Keratinocyte (primary cell): ENCODE results near the gene TEX13B. TPM values are rescaled to one million over a fixed set of nuclear protein-coding genes. Genes with fewer than 3 reads are reported as not detected.

Source experiments
- DNase-seq: peaks from one replicate; pipeline ENCODE4 v3.0.0-alpha.2; 2011; ENCODE audit warnings: low read depth, missing footprints, low spot score
- FAIRE-seq: peaks from 2 replicates; lab custom pipeline; 2011; peaks lifted over from hg19 to GRCh38; lab: Jason Lieb, UNC
- H2AFZ ChIP-seq: 2 replicates; pipeline ENCODE4 v1.6.0; 2012; ENCODE audit warnings: low read length, control low read depth, inconsistent platforms; ENCODE audit not compliant: control insufficient read depth
- H3K27ac ChIP-seq: 2 replicates; pipeline ENCODE4 v1.5.1; 2011; ENCODE audit warnings: low read length; ENCODE audit not compliant: control insufficient read depth, insufficient read depth
- H3K27me3 ChIP-seq: 3 replicates; pipeline ENCODE4 v1.6.0; 2011; ENCODE audit warnings: low read length; ENCODE audit not compliant: control insufficient read depth, insufficient read depth; ENCODE audit errors: extremely low read depth
- H3K36me3 ChIP-seq, 2 experiments: 2 replicates in 1 of 2; 3 replicates in 1 of 2; pipeline ENCODE4 v1.5.1; 2011; ENCODE audit warnings: low read length in 2 of 2, mild to moderate bottlenecking in 1 of 2; ENCODE audit not compliant: control insufficient read depth in 2 of 2, insufficient read depth in 2 of 2; ENCODE audit errors: extremely low read depth in 1 of 2
- H3K4me1 ChIP-seq: 3 replicates; pipeline ENCODE4 v1.5.1; 2011; ENCODE audit warnings: low read length; ENCODE audit not compliant: control insufficient read depth, insufficient read depth; ENCODE audit errors: extremely low read depth
- H3K4me2 ChIP-seq: 3 replicates; pipeline ENCODE4 v1.6.0; 2011; ENCODE audit warnings: low read depth, low read length; ENCODE audit not compliant: control insufficient read depth, insufficient read depth; ENCODE audit errors: extremely low read depth
- H3K4me3 ChIP-seq, 3 experiments: fragments of 200-600 bp in 1 of 3; sonication (generic) in 1 of 3; 2 replicates in 2 of 3; 3 replicates in 1 of 3; pipeline ENCODE4 v1.5.1; 2011 to 2016; ENCODE audit warnings: low read length in 3 of 3, mild to moderate bottlenecking in 3 of 3, control low read depth in 2 of 3, inconsistent platforms in 1 of 3, low read depth in 1 of 3, mixed read lengths in 1 of 3, mixed run types in 1 of 3, moderate library complexity in 1 of 3; ENCODE audit not compliant: control insufficient read depth in 2 of 3, insufficient read depth in 2 of 3; ENCODE audit errors: extremely low read depth in 1 of 3
- H3K79me2 ChIP-seq: 2 replicates; pipeline ENCODE4 v1.6.0; 2012; ENCODE audit warnings: low read length; ENCODE audit not compliant: control insufficient read depth, insufficient read depth
- H3K9ac ChIP-seq: 3 replicates; pipeline ENCODE4 v1.6.0; 2011; ENCODE audit warnings: low read length; ENCODE audit not compliant: control insufficient read depth, insufficient read depth; ENCODE audit errors: extremely low read depth
- H3K9me1 ChIP-seq: 3 replicates; pipeline ENCODE4 v1.6.0; 2011; ENCODE audit warnings: low read length; ENCODE audit not compliant: control insufficient read depth, insufficient read depth; ENCODE audit errors: extremely low read depth
- H3K9me3 ChIP-seq: 2 replicates; pipeline ENCODE4 v1.5.1; 2012; ENCODE audit warnings: low read depth, low read length; ENCODE audit not compliant: control insufficient read depth
- H4K20me1 ChIP-seq: 3 replicates; pipeline ENCODE4 v1.6.0; 2011; ENCODE audit warnings: low read length; ENCODE audit not compliant: control insufficient read depth, insufficient read depth; ENCODE audit errors: extremely low read depth
- EZH2 ChIP-seq: IDR thresholded peaks from one replicate; pipeline ENCODE4 v1.6.1; 2012; ENCODE audit warnings: inconsistent platforms, mild to moderate bottlenecking, low read length, moderate library complexity
- dilution Hi-C: fragments of 300-500 bp; cut with MboI; formaldehyde crosslinking; loops from one replicate; pipeline ENCODE4 v1.7.0; 2020; ENCODE audit warnings: low sequenced_read_pairs; ENCODE audit not compliant: extremely low pct_ligation_motif_present
- polyA plus RNA-seq, 5 experiments: library from polyadenylated mRNA; depleted of rRNA in 3 of 5; stranded (reverse) in 3 of 5; stranded (forward) in 1 of 5; unstranded in 1 of 5; fragments of >200 nt; gene quantifications; 1 replicate in 1 of 5; 2 replicates in 3 of 5; 3 replicates in 1 of 5; pipeline versions ENCODE4 v1.2.1 to v1.2.3, GENCODE V29; 2011 to 2012; ENCODE audit warnings: missing spikeins in 2 of 5, low read depth in 1 of 5, low replicate concordance in 1 of 5
- TF ChIP-seq, protein P1 (sequence below), 3 experiments: IDR thresholded peaks in 1 of 3; conservative IDR thresholded peaks in 1 of 3; optimal IDR thresholded peaks in 1 of 3; 2 replicates in 2 of 3; 3 replicates in 1 of 3; pipeline versions ENCODE3 to v1.5.1; 2011; ENCODE audit warnings: low read length in 3 of 3, mild to moderate bottlenecking in 3 of 3, moderate library complexity in 2 of 3, control low read depth in 1 of 3, inconsistent platforms in 1 of 3; ENCODE audit not compliant: insufficient read depth in 2 of 3; ENCODE audit errors: extremely low read depth in 1 of 3

The TEX13B gene
- polyA plus RNA-seq, 1 donor (not counting 4 experiments of a cell fraction or from before 2014, with no cell fraction given): not detected

DNA sequence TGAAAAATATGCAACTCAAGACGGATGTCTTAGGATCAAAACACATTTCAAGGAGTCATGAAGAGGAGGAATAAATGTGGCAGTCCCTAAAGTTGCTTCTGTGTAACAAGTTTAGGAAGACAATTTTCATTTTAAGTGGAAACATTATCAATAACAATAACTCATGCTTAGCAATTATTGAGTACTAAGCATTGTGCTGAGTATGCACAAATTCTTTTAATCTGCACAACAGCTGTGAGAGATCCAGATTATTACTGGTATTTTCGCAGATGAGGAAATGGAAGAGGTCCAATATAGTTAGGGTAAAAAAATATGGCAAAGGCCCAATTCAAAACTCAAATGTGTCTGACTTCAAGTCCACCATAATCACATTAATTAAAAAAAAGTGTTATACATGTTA lies 2.9 kb upstream of the TEX13B start:
- no peak overlapping the region for H3K27ac ChIP-seq
- H3K9me1 ChIP-seq: no peaks in the 10 kb centered on the region
- FAIRE-seq (no peak), DNase-seq (no peak)
- H2AFZ ChIP-seq: no peak overlapping the region
- peaks cover 4% of the 10 kb centered on the region in 2 experiments for H3K36me3 ChIP-seq
- TF ChIP-seq, protein P1, sequence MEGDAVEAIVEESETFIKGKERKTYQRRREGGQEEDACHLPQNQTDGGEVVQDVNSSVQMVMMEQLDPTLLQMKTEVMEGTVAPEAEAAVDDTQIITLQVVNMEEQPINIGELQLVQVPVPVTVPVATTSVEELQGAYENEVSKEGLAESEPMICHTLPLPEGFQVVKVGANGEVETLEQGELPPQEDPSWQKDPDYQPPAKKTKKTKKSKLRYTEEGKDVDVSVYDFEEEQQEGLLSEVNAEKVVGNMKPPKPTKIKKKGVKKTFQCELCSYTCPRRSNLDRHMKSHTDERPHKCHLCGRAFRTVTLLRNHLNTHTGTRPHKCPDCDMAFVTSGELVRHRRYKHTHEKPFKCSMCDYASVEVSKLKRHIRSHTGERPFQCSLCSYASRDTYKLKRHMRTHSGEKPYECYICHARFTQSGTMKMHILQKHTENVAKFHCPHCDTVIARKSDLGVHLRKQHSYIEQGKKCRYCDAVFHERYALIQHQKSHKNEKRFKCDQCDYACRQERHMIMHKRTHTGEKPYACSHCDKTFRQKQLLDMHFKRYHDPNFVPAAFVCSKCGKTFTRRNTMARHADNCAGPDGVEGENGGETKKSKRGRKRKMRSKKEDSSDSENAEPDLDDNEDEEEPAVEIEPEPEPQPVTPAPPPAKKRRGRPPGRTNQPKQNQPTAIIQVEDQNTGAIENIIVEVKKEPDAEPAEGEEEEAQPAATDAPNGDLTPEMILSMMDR (optimal IDR thresholded peaks at IDR 0.05 in 1 of 3, IDR thresholded peaks at IDR 0.05 in 1 of 3, conservative IDR thresholded peaks at IDR 0.05 in 1 of 3; ENCODE audit: extremely low read depth in 1 of 3, insufficient read depth in 2 of 3, low read length in 3 of 3): no peak
- TF ChIP-seq EZH2: no peak
- H3K79me2 ChIP-seq: no peaks in the 10 kb centered on the region
- dilution Hi-C loops: no loop called here
- H3K4me1 ChIP-seq: no peaks in the 10 kb centered on the region
- no peak overlapping the region for H3K9ac ChIP-seq
- H3K4me2 ChIP-seq: no peak overlapping the region
- H3K9me3 ChIP-seq: no peaks in the 10 kb centered on the region
- no peak overlapping the region for H3K4me3 ChIP-seq
- no peaks in the 10 kb centered on the region for H4K20me1 ChIP-seq
- peaks cover 3% of the 10 kb centered on the region for H3K27me3 ChIP-seq

DNA sequence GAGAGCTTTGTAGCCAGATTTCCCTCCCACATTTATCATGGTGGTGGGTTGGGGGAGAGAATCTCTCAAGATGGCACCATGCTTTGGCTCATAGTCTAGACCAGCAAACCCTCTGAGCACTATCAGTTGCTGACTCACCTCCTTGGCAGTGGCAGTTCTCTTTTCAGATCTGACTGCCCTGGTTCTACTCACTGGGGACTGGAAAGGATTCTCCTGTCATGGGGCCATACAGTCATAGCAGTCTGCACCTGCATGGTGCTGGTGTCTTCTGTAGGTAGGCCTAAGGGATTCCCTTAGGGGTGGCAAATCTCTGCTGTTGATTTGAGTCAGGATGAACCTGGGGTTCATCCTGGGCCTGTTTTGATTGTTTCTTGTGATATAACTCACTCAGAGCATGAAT lies 2.6 kb downstream of the TEX13B start:
- dilution Hi-C loops: no loop called here
- Histone ChIP-seq H2AFZ (no peak overlapping the region), H4K20me1 (no peaks in the 10 kb centered on the region), H3K27ac (no peak overlapping the region), H3K4me1 (no peaks in the 10 kb centered on the region), H3K9me3 (no peaks in the 10 kb centered on the region), H3K79me2 (no peaks in the 10 kb centered on the region), H3K36me3 (peaks cover 5 to 6% of the 10 kb centered on the region in 2 experiments), H3K9ac (no peak overlapping the region), H3K4me3 (no peak overlapping the region), H3K9me1 (no peaks in the 10 kb centered on the region), H3K4me2 (no peak overlapping the region), H3K27me3 (peaks cover 3% of the 10 kb centered on the region)
- TF ChIP-seq, protein P1 (optimal IDR thresholded peaks at IDR 0.05 in 1 of 3, IDR thresholded peaks at IDR 0.05 in 1 of 3, conservative IDR thresholded peaks at IDR 0.05 in 1 of 3; ENCODE audit: extremely low read depth in 1 of 3, insufficient read depth in 2 of 3, low read length in 3 of 3): no peak
- no peak for TF ChIP-seq EZH2
- DNase-seq: no peak
- no peak for FAIRE-seq
